ENCODE results near the gene IGSF9B. TPM values are rescaled to one million over a fixed set of nuclear protein-coding genes. Genes with fewer than 3 reads are reported as not detected.

IGSF9B gene
- total and polyA plus RNA-seq, 2 of the 13 experiments (the other 11 are each of a cell fraction or from before 2014, with no cell fraction given), result not detected

GRCh38 chr11:134004496-134005172, 47.9 kb upstream of the IGSF9B start:
- no peak overlapping the region for H3K4me3 ChIP-seq (replicated peaks in 1 of 3; ENCODE audit: insufficient read depth in 1 of 3, low read depth in 2 of 3, low read length in 3 of 3)
- WGBS (ENCODE audit: low lambda C conversion rate), result 8% methylated on average over 10 of the region's 10 CpGs
- no peak for ATAC-seq
- H4K20me1 ChIP-seq (ENCODE audit: insufficient read depth, low read length), result no peaks in the 10 kb centered on the region
- no peak for DNase-seq (ENCODE audit: low spot score)
- H3K27ac ChIP-seq (ENCODE audit: extremely low read length, insufficient read depth, low read length), result no peak overlapping the region
- H3K9me3 ChIP-seq (ENCODE audit: low read length), result no peaks in the 10 kb centered on the region
- no TSS peak for BruUV-seq (replicated peaks)
- POLR2A ChIA-PET, result no interaction called here
- H3K4me2 ChIP-seq (ENCODE audit: low read depth, low read length), result no peak overlapping the region
- FAIRE-seq, result no peak
- peaks cover 1 to 24% of the 10 kb centered on the region in 2 experiments; a peak in 4 of 5 replicates for H3K27me3 ChIP-seq (ENCODE audit: control insufficient read depth in 1 of 2, insufficient read depth in 2 of 2, low read length in 2 of 2)
- H3K79me2 ChIP-seq (ENCODE audit: insufficient read depth, low read length), result no peaks in the 10 kb centered on the region
- in situ Hi-C loops (cut with HindIII; ENCODE audit: extremely low pct_ligation_motif_present, low pct_unique_long_range_greater_than_20kb), result no loop called here
- intact Hi-C loops (cut with micrococcal nuclease; ENCODE audit: unreplicated experiment), result no loop called here
- H3K4me1 ChIP-seq (ENCODE audit: insufficient read depth, low read length), result no peaks in the 10 kb centered on the region
- CTCF ChIA-PET (ENCODE audit: low intra/inter-chr PET ratio, low total read pairs), result no interaction called here
- no peak overlapping the region for H3K9ac ChIP-seq (ENCODE audit: insufficient read depth, low read depth, low read length)
- TF ChIP-seq MLLT10 (CRISPR knock-in tag; IDR thresholded peaks at IDR 0.05) (no peak), ZEB1 (IDR thresholded peaks at IDR 0.05; ENCODE audit: insufficient replicate concordance, low read depth) (no peak), PHF21A (CRISPR knock-in tag; IDR thresholded peaks at IDR 0.05) (no peak), ZNF432 (CRISPR knock-in tag; IDR thresholded peaks at IDR 0.05; ENCODE audit: borderline replicate concordance) (no peak), HNRNPK (IDR thresholded peaks at IDR 0.05; ENCODE audit: low read depth, low read length, poor library complexity, severe bottlenecking) (no peak), POLR2AphosphoS2 (IDR thresholded peaks at IDR 0.05; ENCODE audit: low read depth, low read length) (no peak), ZNF567 (CRISPR knock-in tag; IDR thresholded peaks at IDR 0.05; ENCODE audit: borderline replicate concordance) (no peak), ERF (CRISPR knock-in tag; IDR thresholded peaks at IDR 0.05) (no peak), ZFP1 (CRISPR knock-in tag; IDR thresholded peaks at IDR 0.05) (no peak)
- H3K36me3 ChIP-seq (replicated peaks in 1 of 2; ENCODE audit: control insufficient read depth in 1 of 2, insufficient read depth in 2 of 2, low read length in 2 of 2), result no peaks in the 10 kb centered on the region
- H2AFZ ChIP-seq (ENCODE audit: low read length), result no peak overlapping the region
